Neuronal stem cell (in vitro differentiated cells): ENCODE measurements around the gene DLST.

Experiments used
- DNase-seq: peaks from one replicate; pipeline ENCODE4 v3.0.0-alpha.2; 2013; ENCODE audit warnings: low spot score
- H2AFZ ChIP-seq: one replicate; pipeline ENCODE4 v1.6.1; 2013; ENCODE audit warnings: mild to moderate bottlenecking, low read length, inconsistent platforms
- H2AK5ac ChIP-seq: 2 replicates; pipeline ENCODE4 v1.6.1; 2013; ENCODE audit warnings: low read depth, mild to moderate bottlenecking, inconsistent platforms, low read length, moderate library complexity, mixed read lengths
- H2BK120ac ChIP-seq: 2 replicates; pipeline ENCODE4 v1.6.1; 2013; ENCODE audit warnings: low read depth, mild to moderate bottlenecking, inconsistent platforms, low read length, moderate library complexity, mixed read lengths
- H2BK12ac ChIP-seq: one replicate; pipeline ENCODE4 v1.6.1; 2013; ENCODE audit warnings: low read length, inconsistent platforms
- H2BK15ac ChIP-seq: 2 replicates; pipeline ENCODE4 v1.6.1; 2013; ENCODE audit warnings: mild to moderate bottlenecking, low read length, inconsistent platforms, mixed read lengths
- H2BK5ac ChIP-seq: one replicate; pipeline ENCODE4 v1.6.1; 2013; ENCODE audit warnings: inconsistent platforms, mild to moderate bottlenecking, low read length, moderate library complexity
- H3K14ac ChIP-seq: one replicate; pipeline ENCODE4 v1.6.1; 2013; ENCODE audit warnings: low read length, inconsistent platforms
- H3K18ac ChIP-seq: 2 replicates; pipeline ENCODE4 v1.6.1; 2013; ENCODE audit warnings: low read length, inconsistent platforms
- H3K23ac ChIP-seq: 2 replicates; pipeline ENCODE4 v1.6.1; 2013; ENCODE audit warnings: low read depth, mild to moderate bottlenecking, mixed read lengths, low read length, inconsistent platforms; ENCODE audit not compliant: poor library complexity
- H3K27ac ChIP-seq: replicated peaks from 3 replicates; pipeline ENCODE4 v1.5.1; 2013; ENCODE audit warnings: low read length, inconsistent platforms
- H3K27me3 ChIP-seq, 3 experiments: 2 replicates each; pipeline ENCODE4 v1.6.1; 2013; ENCODE audit warnings: low read length in 3 of 3, mild to moderate bottlenecking in 2 of 3, inconsistent platforms in 1 of 3, low read depth in 1 of 3, mixed read lengths in 1 of 3, moderate library complexity in 1 of 3; ENCODE audit not compliant: control insufficient read depth in 3 of 3, insufficient read depth in 3 of 3
- H3K36me3 ChIP-seq, 2 donors: replicated peaks in 1 of 2; 2 replicates each; pipeline ENCODE4 v1.6.1; 2013; ENCODE audit warnings: low read length in 2 of 2; ENCODE audit not compliant: control insufficient read depth in 2 of 2, insufficient read depth in 2 of 2
- H3K4ac ChIP-seq: 2 replicates; pipeline ENCODE4 v1.6.1; 2013; ENCODE audit warnings: inconsistent platforms, mild to moderate bottlenecking, low read length, moderate library complexity
- H3K4me1 ChIP-seq, 2 donors: 1 replicate in 1 of 2; 2 replicates in 1 of 2; pipeline ENCODE4 v1.6.1; 2013; ENCODE audit warnings: low read length in 2 of 2, low read depth in 1 of 2; ENCODE audit not compliant: control insufficient read depth in 2 of 2, insufficient read depth in 1 of 2
- H3K4me2 ChIP-seq: one replicate; pipeline ENCODE4 v1.6.1; 2013; ENCODE audit warnings: mild to moderate bottlenecking, low read length, inconsistent platforms; ENCODE audit not compliant: insufficient read depth, poor library complexity, severe bottlenecking
- H3K4me3 ChIP-seq, 2 donors: 2 replicates each; pipeline ENCODE4 v1.5.1; 2013; ENCODE audit warnings: low read length in 2 of 2, mild to moderate bottlenecking in 2 of 2, inconsistent platforms in 1 of 2, moderate library complexity in 1 of 2
- H3K79me1 ChIP-seq: one replicate; pipeline ENCODE4 v1.6.1; 2013; ENCODE audit warnings: low read depth, mild to moderate bottlenecking, inconsistent platforms, low read length, moderate library complexity
- H3K9ac ChIP-seq: one replicate; pipeline ENCODE4 v1.6.1; 2013; ENCODE audit warnings: mild to moderate bottlenecking, low read depth, low read length, inconsistent platforms; ENCODE audit not compliant: poor library complexity
- H3K9me3 ChIP-seq, 2 donors: replicated peaks in 1 of 2; 2 replicates each; pipeline versions ENCODE3 to v1.6.1; 2013; ENCODE audit warnings: low read length in 2 of 2, mild to moderate bottlenecking in 2 of 2, inconsistent platforms in 1 of 2, low read depth in 1 of 2, mixed read lengths in 1 of 2, moderate library complexity in 1 of 2; ENCODE audit not compliant: control insufficient read depth in 2 of 2, insufficient read depth in 1 of 2
- H4K8ac ChIP-seq: one replicate; pipeline ENCODE4 v1.6.1; 2013; ENCODE audit warnings: low read depth, mild to moderate bottlenecking, inconsistent platforms, low read length, moderate library complexity
- H4K91ac ChIP-seq: one replicate; pipeline ENCODE4 v1.6.1; 2013; ENCODE audit warnings: low read length, low read depth, mild to moderate bottlenecking, inconsistent platforms; ENCODE audit not compliant: poor library complexity
- WGBS, 2 donors: extraction: QIAGEN DNeasy Blood & Tissue Kit; methylation state at CpG; one replicate each; pipeline ENCODE4 v1.1.7; 2013; ENCODE audit warnings: missing lambda C conversion rate in 2 of 2, mixed read lengths in 1 of 2; ENCODE audit not compliant: insufficient read length in 2 of 2, insufficient replicate concordance in 1 of 2; ENCODE audit errors: extremely low coverage in 2 of 2; 5-methylcytosine and 5-hydroxymethylcytosine counted together

The DLST gene

GRCh38 chr14:74861734-74862090 is 20.0 kb upstream of the DLST start:
- no peak overlapping the region for H2AK5ac ChIP-seq
- no peaks in the 10 kb centered on the region for H3K4me1 ChIP-seq
- H3K4ac ChIP-seq, result no peak overlapping the region
- no peak overlapping the region for H2BK12ac ChIP-seq
- H4K8ac ChIP-seq, result no peak overlapping the region
- no peak overlapping the region for H2BK15ac ChIP-seq
- no peaks in the 10 kb centered on the region for H3K36me3 ChIP-seq
- no peak overlapping the region for H4K91ac ChIP-seq
- H3K79me1 ChIP-seq, result no peaks in the 10 kb centered on the region
- H3K4me3 ChIP-seq, result no peak overlapping the region
- no peak overlapping the region for H3K14ac ChIP-seq
- H3K9me3 ChIP-seq, result no peaks in the 10 kb centered on the region
- H3K4me2 ChIP-seq, result no peak overlapping the region
- H3K27ac ChIP-seq, result no peak overlapping the region
- no CpG with 5 or more reads among the region's 3 CpGs for whole genome bisulfite sequencing, 2 donors
- no peak overlapping the region for H3K23ac ChIP-seq
- H3K27me3 ChIP-seq, result peaks cover 0 to 3% (median 0%) of the 10 kb centered on the region in 3 experiments
- H3K9ac ChIP-seq, result no peak overlapping the region
- no peak overlapping the region for H3K18ac ChIP-seq
- no peak overlapping the region for H2BK120ac ChIP-seq
- DNase-seq, result no peak
- H2AFZ ChIP-seq, result no peak overlapping the region
- no peak overlapping the region for H2BK5ac ChIP-seq

- Histone ChIP-seq H3K14ac (no peak overlapping the region), H4K8ac (no peak overlapping the region), H3K4me3 (no peak overlapping the region), H3K27ac (no peak overlapping the region), H3K4me2 (no peak overlapping the region), H3K36me3 (no peaks in the 10 kb centered on the region), H3K79me1 (no peaks in the 10 kb centered on the region), H3K4me1 (no peaks in the 10 kb centered on the region), H3K23ac (no peak overlapping the region), H3K9ac (no peak overlapping the region), H3K9me3 (no peaks in the 10 kb centered on the region), H4K91ac (no peak overlapping the region), H3K27me3 (peaks cover 0 to 9% (median 0%) of the 10 kb centered on the region in 3 experiments), H2BK5ac (peak overlapping the region; percentile 25), H3K18ac (peak overlapping the region; percentile 25), H2BK15ac (no peak overlapping the region), H2BK12ac (no peak overlapping the region), H2BK120ac (no peak overlapping the region), H2AK5ac (no peak overlapping the region), H2AFZ (peak overlapping the region; percentile 15), H3K4ac (no peak overlapping the region)
- WGBS, 2 donors, result no CpG with 5 or more reads among the region's 9 CpGs
- no peak for DNase-seq
Observed at GRCh38 chr14:74863274-74863673, 18.4 kb upstream of the DLST start.

- Histone ChIP-seq H4K8ac (no peak overlapping the region), H3K23ac (no peak overlapping the region), H2AFZ (no peak overlapping the region), H3K4me3 (no peak overlapping the region), H3K4me2 (no peak overlapping the region), H2AK5ac (no peak overlapping the region), H2BK12ac (no peak overlapping the region), H3K79me1 (no peaks in the 10 kb centered on the region), H3K4ac (no peak overlapping the region), H3K9ac (no peak overlapping the region), H3K27me3 (peaks cover 0 to 9% (median 0%) of the 10 kb centered on the region in 3 experiments), H3K4me1 (no peaks in the 10 kb centered on the region), H2BK5ac (no peak overlapping the region), H4K91ac (no peak overlapping the region), H3K36me3 (no peaks in the 10 kb centered on the region), H3K18ac (no peak overlapping the region), H3K9me3 (no peaks in the 10 kb centered on the region), H2BK120ac (no peak overlapping the region), H3K27ac (no peak overlapping the region), H3K14ac (no peak overlapping the region), H2BK15ac (no peak overlapping the region)
- DNase-seq, result no peak
- WGBS, 2 donors, result no CpG with 5 or more reads among the region's 9 CpGs
Observed at GRCh38 chr14:74864198-74864597, 17.5 kb upstream of the DLST start.

- Histone ChIP-seq H3K79me1 (no peaks in the 10 kb centered on the region), H2BK5ac (no peak overlapping the region), H3K27me3 (peaks cover 0 to 9% (median 0%) of the 10 kb centered on the region in 3 experiments), H4K8ac (no peak overlapping the region), H2BK120ac (no peak overlapping the region), H3K23ac (no peak overlapping the region), H2AK5ac (no peak overlapping the region), H3K14ac (no peak overlapping the region), H3K4ac (no peak overlapping the region), H3K9ac (no peak overlapping the region), H3K4me2 (no peak overlapping the region), H3K18ac (no peak overlapping the region), H3K9me3 (no peaks in the 10 kb centered on the region), H3K27ac (no peak overlapping the region), H3K36me3 (no peaks in the 10 kb centered on the region), H3K4me1 (no peaks in the 10 kb centered on the region), H3K4me3 (no peak overlapping the region), H2AFZ (no peak overlapping the region), H2BK12ac (no peak overlapping the region), H2BK15ac (no peak overlapping the region), H4K91ac (no peak overlapping the region)
- no peak for DNase-seq
- no CpG with 5 or more reads among the region's 5 CpGs for WGBS, 2 donors
Observed at GRCh38 chr14:74865156-74865555, 16.6 kb upstream of the DLST start.
